GM12873 (cell line): ENCODE data around the gene SET.

ENCODE experiments used
- CTCF ChIP-seq: IDR thresholded peaks from 2 replicates; pipeline ENCODE4 v1.5.1; 2012; ENCODE audit warnings: low read depth, mild to moderate bottlenecking, moderate library complexity, low read length, control low read depth; ENCODE audit not compliant: insufficient read depth; ENCODE audit errors: missing control alignments

SET gene

GRCh38 chr9:128743421-128743820, 54.4 kb downstream of the SET start:
- TF ChIP-seq CTCF: no peak
